ENCODE results near the gene SMARCA5.

The SMARCA5 gene

DNA sequence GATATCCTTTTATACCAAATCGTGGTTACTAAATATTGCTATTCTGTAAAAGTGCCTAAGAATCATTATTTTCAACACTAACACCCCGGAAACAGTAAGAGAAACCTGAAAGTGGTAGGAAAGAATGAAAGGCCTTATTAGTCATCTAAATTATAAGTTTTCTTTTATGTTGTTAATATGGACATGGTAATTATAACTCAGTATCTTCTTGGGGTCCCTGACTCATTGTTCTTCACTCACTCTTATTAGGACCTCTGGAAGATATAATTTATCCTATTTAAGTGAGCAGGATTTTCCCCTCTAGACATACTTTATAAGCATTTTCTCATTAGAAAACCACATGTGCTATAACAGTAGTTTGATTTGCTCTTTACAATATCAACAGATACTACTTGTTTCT lies 51.0 kb downstream of the SMARCA5 start:
- WGBS (ENCODE audit: insufficient coverage, insufficient read length) = no CpG with 5 or more reads among the region's 2 CpGs
- Histone ChIP-seq H3K27me3 (ENCODE audit: control insufficient read depth, insufficient read depth, low read length) (no peaks in the 10 kb centered on the region), H3K9me3 (ENCODE audit: control insufficient read depth, insufficient read depth, low read length) (no peaks in the 10 kb centered on the region; the same call in 1 of the 2 replicates), H3K36me3 (ENCODE audit: control insufficient read depth, insufficient read depth, low read length) (no peaks in the 10 kb centered on the region), H3K4me1 (ENCODE audit: control insufficient read depth, insufficient read depth, low read length) (no peaks in the 10 kb centered on the region; the same call in 1 of the 2 replicates), H3K4me3 (ENCODE audit: low read length) (no peak overlapping the region), H3K27ac (ENCODE audit: low read length) (no peak overlapping the region)
- DNase-seq (ENCODE audit: low read depth, low spot score) = no peak

DNA sequence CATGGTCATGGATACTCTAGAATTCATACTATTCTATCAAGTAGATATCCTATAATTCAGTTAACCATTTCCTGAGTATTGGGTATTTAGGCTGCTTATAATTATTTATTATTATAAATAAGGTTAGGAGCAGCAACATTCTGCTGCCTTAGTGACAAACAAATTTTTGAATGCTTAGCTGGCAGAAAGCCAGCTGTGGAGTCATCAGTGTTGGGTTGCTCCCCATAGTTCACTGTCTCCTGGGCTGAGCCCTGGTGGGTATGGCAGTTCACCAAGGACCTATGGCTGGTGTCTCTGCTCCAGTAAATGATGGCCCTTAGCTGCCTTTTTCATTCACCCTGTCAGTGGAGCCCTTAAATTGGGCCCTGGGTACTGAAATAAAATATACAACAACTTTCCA lies 61.8 kb downstream of the SMARCA5 start:
- no peaks in the 10 kb centered on the region for H3K36me3 ChIP-seq (ENCODE audit: control insufficient read depth, insufficient read depth, low read length)
- H3K4me1 ChIP-seq (ENCODE audit: control insufficient read depth, insufficient read depth, low read length) = no peaks in the 10 kb centered on the region
- no peaks in the 10 kb centered on the region for H3K27me3 ChIP-seq (ENCODE audit: control insufficient read depth, insufficient read depth, low read length)
- no peak overlapping the region for H3K27ac ChIP-seq (ENCODE audit: low read length)
- no peak for DNase-seq (ENCODE audit: low read depth, low spot score)
- no peaks in the 10 kb centered on the region for H3K9me3 ChIP-seq (ENCODE audit: control insufficient read depth, insufficient read depth, low read length)
- no peak overlapping the region for H3K4me3 ChIP-seq (ENCODE audit: low read length)

DNA sequence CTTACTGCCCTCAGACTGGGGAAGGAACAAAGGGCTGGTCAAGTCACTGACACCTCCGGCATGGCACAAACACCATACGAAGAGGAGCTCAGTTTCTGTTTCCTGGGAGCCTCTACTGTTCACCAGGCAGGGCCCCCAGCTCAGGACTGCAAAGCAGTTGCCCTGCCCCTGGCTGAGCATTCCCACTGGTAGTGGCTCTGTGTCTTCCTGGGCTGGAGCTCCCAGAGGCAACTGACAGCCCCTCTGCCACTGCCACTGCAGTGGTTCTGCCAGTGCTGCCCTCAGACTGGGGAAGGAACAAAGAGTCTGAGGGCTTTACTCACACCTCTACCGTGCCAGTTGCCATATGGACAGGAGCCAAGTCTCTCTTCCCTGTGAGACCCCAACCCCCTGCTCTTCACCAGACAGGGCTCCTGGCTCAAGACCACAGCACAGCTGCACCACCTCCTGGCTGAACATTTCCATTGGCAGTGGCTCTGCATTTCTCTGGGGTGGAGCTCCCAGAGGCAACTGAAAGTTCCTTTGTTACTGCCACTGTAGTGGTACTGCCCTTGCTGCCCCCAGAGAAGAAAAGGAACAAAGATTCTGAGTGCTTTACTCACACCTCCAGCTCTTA lies 67.9 kb downstream of the SMARCA5 start:
- H3K4me1 ChIP-seq (ENCODE audit: control insufficient read depth, insufficient read depth, low read length) = no peaks in the 10 kb centered on the region
- DNase-seq (ENCODE audit: low read depth, low spot score) = no peak
- no peaks in the 10 kb centered on the region for H3K9me3 ChIP-seq (ENCODE audit: control insufficient read depth, insufficient read depth, low read length)
- no peaks in the 10 kb centered on the region for H3K27me3 ChIP-seq (ENCODE audit: control insufficient read depth, insufficient read depth, low read length)
- WGBS (ENCODE audit: insufficient coverage, insufficient read length) = no CpG with 5 or more reads among the region's 3 CpGs
- no peak overlapping the region for H3K4me3 ChIP-seq (ENCODE audit: low read length)
- no peaks in the 10 kb centered on the region for H3K36me3 ChIP-seq (ENCODE audit: control insufficient read depth, insufficient read depth, low read length)
- no peak overlapping the region for H3K27ac ChIP-seq (ENCODE audit: low read length)

DNA sequence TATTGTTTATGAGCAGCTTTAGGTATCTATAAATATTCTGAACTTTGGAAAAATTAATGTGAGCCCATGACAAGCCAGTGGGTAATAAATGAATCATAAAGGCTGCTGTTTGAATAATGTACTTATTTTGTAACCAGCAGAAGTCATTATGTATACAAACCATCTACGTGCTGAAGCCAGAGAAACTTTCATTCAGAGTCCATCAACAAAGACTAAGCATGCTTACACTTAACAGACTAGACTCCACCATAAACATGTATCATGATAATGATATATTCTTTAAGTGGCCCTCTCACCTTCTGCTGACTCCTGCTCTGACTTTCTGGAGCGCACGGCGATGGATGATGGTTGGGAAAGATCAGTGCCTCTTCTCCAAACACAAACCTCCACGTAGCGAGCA lies 72.0 kb downstream of the SMARCA5 start:
- no peak for DNase-seq (ENCODE audit: low read depth, low spot score)
- no peaks in the 10 kb centered on the region for H3K27me3 ChIP-seq (ENCODE audit: control insufficient read depth, insufficient read depth, low read length)
- no peaks in the 10 kb centered on the region for H3K4me1 ChIP-seq (ENCODE audit: control insufficient read depth, insufficient read depth, low read length)
- H3K9me3 ChIP-seq (ENCODE audit: control insufficient read depth, insufficient read depth, low read length) = no peaks in the 10 kb centered on the region
- no CpG with 5 or more reads among the region's 6 CpGs for WGBS (ENCODE audit: insufficient coverage, insufficient read length)
- H3K4me3 ChIP-seq (ENCODE audit: low read length) = no peak overlapping the region
- H3K36me3 ChIP-seq (ENCODE audit: control insufficient read depth, insufficient read depth, low read length) = no peaks in the 10 kb centered on the region
- H3K27ac ChIP-seq (ENCODE audit: low read length) = no peak overlapping the region

DNA sequence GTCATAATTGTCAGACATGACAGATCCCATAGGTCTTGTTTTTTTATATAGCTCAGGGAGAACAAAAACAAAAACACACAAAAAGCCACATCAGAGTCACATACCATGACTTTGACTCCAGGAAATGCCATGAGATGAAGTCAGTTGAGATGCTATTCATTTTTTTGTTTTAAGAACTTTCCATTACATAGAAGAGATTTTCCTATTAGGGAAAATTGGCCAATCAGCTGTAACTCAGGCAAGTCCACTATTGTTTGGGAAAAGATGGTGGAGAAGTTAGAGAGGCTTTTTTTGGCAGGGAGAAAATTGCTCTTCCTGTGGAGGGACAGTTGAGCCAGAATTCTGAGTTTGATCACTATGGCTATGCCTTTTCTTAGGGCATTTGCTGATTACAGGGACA lies 72.6 kb downstream of the SMARCA5 start:
- H3K9me3 ChIP-seq (ENCODE audit: control insufficient read depth, insufficient read depth, low read length) = no peaks in the 10 kb centered on the region
- no peaks in the 10 kb centered on the region for H3K36me3 ChIP-seq (ENCODE audit: control insufficient read depth, insufficient read depth, low read length)
- DNase-seq (ENCODE audit: low read depth, low spot score) = no peak
- no peak overlapping the region for H3K4me3 ChIP-seq (ENCODE audit: low read length)
- H3K27ac ChIP-seq (ENCODE audit: low read length) = no peak overlapping the region
- H3K4me1 ChIP-seq (ENCODE audit: control insufficient read depth, insufficient read depth, low read length) = no peaks in the 10 kb centered on the region
- no peaks in the 10 kb centered on the region for H3K27me3 ChIP-seq (ENCODE audit: control insufficient read depth, insufficient read depth, low read length)

DNA sequence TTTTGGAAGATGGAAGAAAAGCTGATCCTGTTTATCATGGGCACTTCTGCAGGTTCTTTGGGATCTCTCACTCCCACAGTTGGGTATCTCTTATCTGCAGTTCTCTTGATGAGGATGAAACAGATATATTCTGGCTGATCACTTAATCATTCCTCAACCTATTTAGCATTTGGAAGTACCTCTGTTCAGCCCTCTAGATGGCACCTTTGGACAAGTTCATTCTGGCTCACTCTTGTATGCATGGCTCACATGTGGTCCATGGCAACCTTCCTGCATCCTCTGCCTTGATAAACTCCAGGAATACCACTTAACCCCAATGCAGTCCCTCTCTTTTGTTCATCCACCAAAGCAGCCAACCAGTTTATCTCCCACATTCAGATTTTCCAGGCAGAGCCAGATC lies 74.2 kb downstream of the SMARCA5 start:
- H3K27ac ChIP-seq (ENCODE audit: low read length) = no peak overlapping the region
- DNase-seq (ENCODE audit: low read depth, low spot score) = no peak

DNA sequence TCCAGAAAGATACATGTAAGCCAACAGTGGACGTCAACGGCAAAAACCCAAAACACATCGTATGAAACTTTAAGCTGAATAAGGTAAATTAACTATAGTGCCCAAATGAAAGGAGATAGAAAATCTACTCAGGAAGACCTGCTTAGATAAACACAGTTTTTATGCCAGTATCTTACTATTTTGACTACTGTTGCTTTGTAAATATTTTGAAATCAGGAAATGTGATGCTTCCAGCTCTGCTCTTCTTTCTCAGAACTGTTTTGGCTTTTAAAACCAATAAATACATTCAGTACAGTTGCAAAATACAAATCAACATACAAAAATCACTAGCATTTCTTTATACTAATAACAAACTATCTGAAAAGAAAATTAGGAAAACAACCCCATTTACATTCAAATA lies 83.8 kb downstream of the SMARCA5 start:
- WGBS (ENCODE audit: insufficient coverage, insufficient read length) = no CpG with 5 or more reads among the region's 3 CpGs
- H3K36me3 ChIP-seq (ENCODE audit: control insufficient read depth, insufficient read depth, low read length) = no peaks in the 10 kb centered on the region
- H3K9me3 ChIP-seq (ENCODE audit: control insufficient read depth, insufficient read depth, low read length) = no peaks in the 10 kb centered on the region
- H3K4me1 ChIP-seq (ENCODE audit: control insufficient read depth, insufficient read depth, low read length) = no peaks in the 10 kb centered on the region
- no peaks in the 10 kb centered on the region for H3K27me3 ChIP-seq (ENCODE audit: control insufficient read depth, insufficient read depth, low read length)
- H3K4me3 ChIP-seq (ENCODE audit: low read length) = no peak overlapping the region
- no peak for DNase-seq (ENCODE audit: low read depth, low spot score)
- H3K27ac ChIP-seq (ENCODE audit: low read length) = no peak overlapping the region

More for the DNA sequence above, 74.2 kb downstream of the SMARCA5 start:
- Histone ChIP-seq H3K27me3 (ENCODE audit: control insufficient read depth, insufficient read depth, low read length) (no peaks in the 10 kb centered on the region), H3K4me3 (ENCODE audit: low read length) (no peak overlapping the region), H3K9me3 (ENCODE audit: control insufficient read depth, insufficient read depth, low read length) (no peaks in the 10 kb centered on the region), H3K4me1 (ENCODE audit: control insufficient read depth, insufficient read depth, low read length) (no peaks in the 10 kb centered on the region), H3K36me3 (ENCODE audit: control insufficient read depth, insufficient read depth, low read length) (no peaks in the 10 kb centered on the region)

DNA sequence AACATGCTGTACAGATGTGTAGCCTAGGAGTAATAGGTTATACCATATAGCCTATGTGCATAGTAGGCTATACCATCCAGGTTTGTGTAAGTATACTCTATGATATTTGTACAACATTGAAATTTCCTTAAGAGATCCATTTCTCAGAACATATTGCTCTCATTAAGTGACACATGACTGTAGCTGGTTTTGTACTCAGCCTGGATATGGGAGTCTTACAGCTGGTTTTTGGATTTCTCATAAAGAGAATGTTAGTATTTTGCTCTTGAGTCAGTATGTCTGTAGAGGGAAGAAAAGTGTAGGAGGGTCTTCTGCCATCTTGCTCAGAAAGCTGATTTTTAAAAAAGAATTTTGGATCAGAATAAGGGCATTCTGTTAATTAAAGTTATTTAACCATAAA lies 85.3 kb downstream of the SMARCA5 start:
- no peaks in the 10 kb centered on the region for H3K36me3 ChIP-seq (ENCODE audit: control insufficient read depth, insufficient read depth, low read length)
- H3K4me1 ChIP-seq (ENCODE audit: control insufficient read depth, insufficient read depth, low read length) = no peaks in the 10 kb centered on the region
- H3K9me3 ChIP-seq (ENCODE audit: control insufficient read depth, insufficient read depth, low read length) = no peaks in the 10 kb centered on the region
- no peaks in the 10 kb centered on the region for H3K27me3 ChIP-seq (ENCODE audit: control insufficient read depth, insufficient read depth, low read length)
- H3K27ac ChIP-seq (ENCODE audit: low read length) = no peak overlapping the region
- no peak for DNase-seq (ENCODE audit: low read depth, low spot score)
- no peak overlapping the region for H3K4me3 ChIP-seq (ENCODE audit: low read length)

DNA sequence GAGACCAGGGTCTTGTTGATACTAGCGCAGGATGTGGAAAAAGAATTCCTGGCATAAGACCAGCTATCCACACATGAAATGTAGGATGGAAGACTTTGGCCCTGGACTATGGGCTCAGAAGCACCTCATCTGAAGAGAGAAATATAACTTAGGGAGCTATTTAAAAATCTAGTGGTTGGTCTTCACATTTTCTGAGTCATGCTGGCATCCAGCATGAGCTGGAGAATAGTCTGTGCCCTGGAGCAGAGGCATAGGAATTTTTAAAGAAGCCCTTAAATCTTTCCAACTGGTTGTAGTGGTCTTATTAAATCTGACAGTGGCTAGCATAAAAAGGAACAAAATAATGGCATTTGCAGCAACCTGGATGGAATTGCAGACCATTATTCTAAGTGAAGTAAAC lies 86.3 kb downstream of the SMARCA5 start:
- Histone ChIP-seq H3K4me3 (ENCODE audit: low read length) (no peak overlapping the region), H3K27ac (ENCODE audit: low read length) (no peak overlapping the region), H3K36me3 (ENCODE audit: control insufficient read depth, insufficient read depth, low read length) (no peaks in the 10 kb centered on the region), H3K9me3 (ENCODE audit: control insufficient read depth, insufficient read depth, low read length) (no peaks in the 10 kb centered on the region), H3K4me1 (ENCODE audit: control insufficient read depth, insufficient read depth, low read length) (no peaks in the 10 kb centered on the region), H3K27me3 (ENCODE audit: control insufficient read depth, insufficient read depth, low read length) (no peaks in the 10 kb centered on the region)
- no peak for DNase-seq (ENCODE audit: low read depth, low spot score)
- WGBS (ENCODE audit: insufficient coverage, insufficient read length) = no CpG with 5 or more reads among the region's 1 CpG

DNA sequence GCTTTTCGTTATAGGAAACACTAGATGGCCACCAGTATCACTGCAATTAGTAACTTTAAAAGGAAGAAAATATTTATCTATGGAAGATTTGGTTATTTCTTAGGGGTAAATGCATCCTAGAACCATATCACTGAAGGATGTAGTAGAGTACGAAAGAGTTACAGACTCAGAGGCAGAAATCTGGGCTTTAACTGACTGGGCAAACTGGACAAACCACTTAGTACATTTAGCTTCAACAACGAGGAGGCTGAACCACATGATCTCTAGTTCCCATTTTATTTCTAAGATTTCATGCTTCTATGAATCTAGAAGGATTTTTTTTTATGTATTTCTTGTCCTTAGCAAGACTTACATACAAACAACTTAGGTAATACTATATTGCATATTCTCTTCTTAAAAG lies 93.0 kb downstream of the SMARCA5 start:
- DNase-seq (ENCODE audit: low read depth, low spot score) = no peak
- WGBS (ENCODE audit: insufficient coverage, insufficient read length) = no CpG with 5 or more reads among the region's 3 CpGs
- no peak overlapping the region for H3K4me3 ChIP-seq (ENCODE audit: low read length)
- no peaks in the 10 kb centered on the region for H3K36me3 ChIP-seq (ENCODE audit: control insufficient read depth, insufficient read depth, low read length)
- H3K27ac ChIP-seq (ENCODE audit: low read length) = no peak overlapping the region
- no peaks in the 10 kb centered on the region for H3K4me1 ChIP-seq (ENCODE audit: control insufficient read depth, insufficient read depth, low read length)
- H3K27me3 ChIP-seq (ENCODE audit: control insufficient read depth, insufficient read depth, low read length) = no peaks in the 10 kb centered on the region
- H3K9me3 ChIP-seq (ENCODE audit: control insufficient read depth, insufficient read depth, low read length) = no peaks in the 10 kb centered on the region
